GM21360 (cell line): ENCODE measurements around the gene ECPAS.
"Not testable (repeated sequence)": the region's sequence is repeated elsewhere in the genome, so short reads cannot be mapped to it uniquely, and the experiment has no call there.

Source experiments
- ATAC-seq: cut with Tn5 transposase; IDR thresholded peaks from one replicate; pipeline ENCODE4 v1.9.1; 2021; ENCODE audit warnings: mild to moderate bottlenecking, moderate library complexity; ENCODE audit not compliant: unreplicated experiment

ECPAS gene

GRCh38 chr9:111474385-111474784, 9.8 kb downstream of the ECPAS start:
- ATAC-seq, result no peak

DNA sequence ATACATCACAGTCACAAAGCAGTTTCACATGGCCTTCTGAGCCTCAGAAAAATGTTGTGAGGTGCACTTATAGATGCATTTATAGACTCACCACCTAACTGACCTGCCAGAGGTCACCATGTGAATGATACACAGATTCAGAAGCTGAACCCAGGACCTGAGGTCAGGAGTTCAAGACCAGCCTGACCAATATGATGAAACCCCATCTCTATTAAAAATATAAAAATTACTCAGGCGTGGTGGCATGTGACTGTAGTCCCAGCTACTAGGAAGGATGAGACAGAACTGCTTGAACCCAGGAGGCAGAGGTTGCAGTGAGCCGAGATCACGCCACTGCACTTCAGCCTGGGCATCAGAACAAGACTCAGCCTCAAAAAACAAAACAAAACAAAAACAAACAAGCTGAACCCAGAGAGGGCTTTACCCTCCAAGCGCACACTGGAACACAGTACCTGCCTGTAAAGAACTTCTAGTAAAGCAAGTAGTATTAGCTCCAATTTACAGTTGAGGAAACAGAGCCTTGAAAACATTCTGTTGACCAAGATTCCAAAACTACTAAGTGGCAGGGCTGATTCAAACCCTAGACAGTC, 16.3 kb downstream of the ECPAS start:
- ATAC-seq, result no peak

DNA sequence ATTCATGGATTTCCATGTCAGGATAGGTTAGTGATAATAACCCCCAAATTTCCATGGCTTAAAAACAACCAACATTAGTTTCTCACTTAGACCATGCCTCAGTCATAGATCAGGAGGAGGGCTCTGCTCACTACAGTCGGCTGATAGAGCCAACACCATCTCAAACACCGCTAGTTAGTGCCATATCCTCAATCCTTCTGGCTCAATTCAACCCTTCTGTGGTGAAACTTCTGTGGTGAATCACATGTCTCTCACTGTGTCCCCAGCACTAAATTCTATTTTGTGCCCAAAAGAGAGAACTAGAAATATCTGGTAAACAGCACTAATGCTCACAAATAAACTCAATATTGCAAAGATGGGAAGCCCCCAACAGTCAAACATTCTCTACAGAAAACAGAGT, 21.1 kb downstream of the ECPAS start:
- no peak for ATAC-seq

- ATAC-seq, result no peak
These were observed 25.8 kb downstream of the ECPAS start for GRCh38 chr9:111458139-111459009.

GRCh38 chr9:111456529-111456928, 27.7 kb downstream of the ECPAS start:
- peak; percentile 59 for ATAC-seq

DNA sequence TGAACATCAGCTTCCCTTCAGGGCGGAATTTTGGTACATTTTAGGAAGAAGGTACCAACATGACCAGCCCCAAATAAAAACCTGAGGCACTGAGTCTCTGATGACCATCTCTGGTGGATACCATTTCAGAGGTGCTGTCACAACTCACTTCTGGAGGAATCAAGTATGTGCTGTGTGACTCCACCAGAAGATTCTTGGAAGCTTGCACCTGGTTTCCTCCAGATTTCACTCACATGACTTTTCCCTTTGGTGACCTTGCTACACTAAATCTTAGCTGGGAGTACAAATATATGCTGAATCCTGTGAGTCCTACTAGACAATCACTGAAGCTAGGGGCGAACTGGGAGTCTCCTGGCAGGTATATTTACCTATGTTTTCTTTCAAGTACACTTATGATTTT, 28.5 kb downstream of the ECPAS start:
- no peak for ATAC-seq

GRCh38 chr9:111454751-111455150, 29.4 kb downstream of the ECPAS start:
- no peak for ATAC-seq

GRCh38 chr9:111451570-111451969, 32.6 kb downstream of the ECPAS start:
- no peak for ATAC-seq

DNA sequence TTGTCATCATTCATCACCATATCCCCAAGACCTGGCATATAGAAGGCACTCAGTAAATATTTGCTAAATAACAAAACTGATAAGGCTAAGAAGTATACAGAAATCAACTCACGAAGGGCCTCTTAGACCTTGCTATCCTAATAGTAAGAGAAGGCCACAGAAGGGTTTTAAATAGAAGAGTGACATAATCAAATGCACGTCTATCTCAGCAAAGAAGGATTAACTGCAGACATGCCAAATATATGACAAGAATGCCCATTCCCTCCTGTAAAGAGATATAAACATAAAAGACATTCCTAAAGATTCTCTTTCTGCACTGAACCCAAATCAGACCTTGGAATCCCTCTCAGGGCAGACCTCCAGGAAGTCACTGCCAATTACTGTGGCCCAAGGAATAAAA, 34.1 kb downstream of the ECPAS start:
- ATAC-seq, result no peak

- ATAC-seq, result no peak
These were observed 34.5 kb downstream of the ECPAS start for GRCh38 chr9:111449705-111450104.

GRCh38 chr9:111445799-111446198, 38.4 kb downstream of the ECPAS start:
- ATAC-seq, result not testable (repeated sequence)

GRCh38 chr9:111443454-111443853, 40.7 kb downstream of the ECPAS start:
- ATAC-seq, result no peak

DNA sequence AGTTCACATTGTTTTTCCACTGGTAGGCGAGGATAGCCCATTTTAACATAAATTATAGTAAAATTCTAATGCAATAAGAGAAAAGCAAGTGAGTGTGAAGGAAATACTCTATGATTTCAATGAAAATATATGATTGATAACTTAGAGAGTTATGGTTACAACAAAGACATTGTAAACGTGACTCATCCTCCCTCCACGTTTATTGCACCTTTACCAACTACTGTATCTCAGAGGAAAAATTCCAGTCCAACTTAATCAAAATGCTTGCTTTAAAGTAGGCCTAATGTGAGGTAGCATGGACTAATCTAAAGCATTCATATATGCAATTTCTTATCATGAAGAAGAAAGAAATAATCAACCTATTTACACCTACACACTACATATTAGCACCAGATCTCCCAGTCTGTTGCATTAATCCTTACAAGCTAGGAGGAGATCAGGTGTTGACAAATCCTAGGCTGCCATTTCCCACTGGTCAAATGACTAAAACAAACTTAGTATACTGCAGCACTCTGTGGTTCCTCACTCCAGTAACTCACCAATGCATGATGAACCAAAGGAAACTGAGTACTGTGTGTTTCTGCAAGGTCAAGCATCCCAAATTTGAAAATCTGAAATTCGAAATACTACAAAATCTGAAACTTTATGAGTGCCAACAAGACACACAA, 41.7 kb downstream of the ECPAS start:
- ATAC-seq, result no peak

DNA sequence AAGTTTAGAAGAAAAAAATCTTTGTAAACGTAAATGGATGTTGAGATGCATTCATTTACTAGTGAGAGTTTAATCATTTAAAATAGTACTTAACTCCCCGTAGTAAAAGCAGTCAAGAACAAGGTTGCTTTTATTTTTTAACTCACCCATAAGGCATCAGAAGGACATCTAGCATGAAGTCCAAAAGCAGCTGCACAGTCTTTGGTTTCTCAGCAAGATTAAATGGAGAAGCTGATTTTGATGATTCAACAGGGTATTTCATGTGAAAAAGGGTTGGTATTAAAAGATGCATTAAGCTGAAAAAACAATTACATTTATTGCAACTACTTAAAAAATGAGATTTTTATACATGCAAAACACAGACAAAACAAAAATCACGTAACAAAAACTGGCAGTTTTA, 44.0 kb downstream of the ECPAS start:
- ATAC-seq, result no peak

GRCh38 chr9:111438541-111439235, 45.5 kb downstream of the ECPAS start:
- ATAC-seq, result no peak

DNA sequence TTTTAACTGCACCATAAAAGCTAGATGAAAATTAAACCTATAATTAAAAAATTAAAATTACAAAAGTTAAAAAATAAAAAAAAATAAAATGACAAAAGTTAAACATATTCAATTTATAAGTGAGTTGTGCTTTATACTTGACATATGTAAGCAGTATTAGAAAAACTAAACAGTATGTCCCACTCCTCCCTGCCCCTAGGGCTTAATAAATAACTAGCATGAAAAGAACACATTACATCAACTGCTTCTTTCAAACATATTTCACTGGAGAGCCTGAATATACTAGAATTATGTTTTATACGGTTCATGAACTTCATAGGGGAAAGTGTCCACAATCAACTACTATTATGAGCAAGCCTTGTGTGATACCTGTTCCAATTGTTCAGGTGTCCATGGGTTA, 47.6 kb downstream of the ECPAS start:
- no peak for ATAC-seq

DNA sequence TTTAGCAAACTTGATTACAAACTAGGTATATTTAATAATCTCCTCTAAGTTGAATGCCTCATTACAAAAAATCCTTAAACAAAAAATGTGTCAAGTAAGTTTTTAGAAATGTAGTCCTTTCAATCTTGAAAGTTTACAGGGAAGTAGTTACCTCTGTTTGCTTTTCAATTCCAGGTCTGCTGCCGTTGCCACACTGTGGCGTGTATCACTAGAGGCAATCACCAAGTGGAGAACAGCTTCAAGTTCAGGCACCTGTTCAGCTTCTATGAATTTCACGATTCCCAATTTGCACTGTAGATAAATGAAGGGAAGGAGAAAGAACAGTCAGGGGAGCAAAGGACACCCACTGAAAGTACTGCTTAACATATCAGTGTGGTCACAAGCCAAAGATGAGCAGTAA, 51.1 kb downstream of the ECPAS start:
- no peak for ATAC-seq

- ATAC-seq, result no peak
These were observed 52.5 kb downstream of the ECPAS start for GRCh38 chr9:111431684-111432083.

GRCh38 chr9:111429175-111429574, 55.0 kb downstream of the ECPAS start:
- no peak for ATAC-seq

GRCh38 chr9:111427186-111427585, 57.0 kb downstream of the ECPAS start:
- no peak for ATAC-seq

GRCh38 chr9:111423389-111423788, 60.8 kb downstream of the ECPAS start:
- no peak for ATAC-seq
